Measurements from ENCODE around the gene R3HDML. TPM values are rescaled to one million over a fixed set of nuclear protein-coding genes. Genes with fewer than 3 reads are reported as not detected.

R3HDML gene
- total and polyA plus RNA-seq, 7 donors, result not detected

GRCh38 chr20:44400671-44400969 is 63.8 kb downstream of the R3HDML start:
- H3K36me3 ChIP-seq, result no peaks in the 10 kb centered on the region
- 25 to 69% methylated on average over 5 of the region's 5 CpGs for WGBS, 2 donors
- H3K27me3 ChIP-seq, result peaks cover 0 to 12% (median 0%) of the 10 kb centered on the region in 3 donors
- no peak overlapping the region for H3K27ac ChIP-seq
- TF ChIP-seq POLR2A (IDR thresholded peaks at IDR 0.05) (no peak), POLR2AphosphoS5 (IDR thresholded peaks at IDR 0.05) (no peak), CTCF (IDR thresholded peaks at IDR 0.05) (no peak), EP300 (IDR thresholded peaks at IDR 0.05) (no peak)
- H3K9me3 ChIP-seq, result no peaks in the 10 kb centered on the region
- intact Hi-C loops (cut with DNase I), result no loop called here
- H3K4me3 ChIP-seq, result no peak overlapping the region
- H3K4me1 ChIP-seq, result no peaks in the 10 kb centered on the region
- no peak for DNase-seq

Small RNA genes within 50 kb of the gene (small RNA-seq; reads per million reads assigned to genes)
- gene RF00019, result 0 reads per million in 3 donors

Other genes with a start within 250 kb of the R3HDML start
- 100 to 1,000 TPM in 3 of 4 donors, 10 to 100 TPM in 1; 52.0 to 166 (median 122) TPM for gene JPH2, start 149.9 kb upstream of the R3HDML start, total RNA-seq
- 1 to 10 TPM in 1 of 3 donors, under 1 TPM in 2; 0.23 to 5.3 (median 0.60) TPM for gene JPH2, start 149.9 kb upstream of the R3HDML start, polyA plus RNA-seq
- 10 to 100 TPM; 47.4 to 90.5 (median 61.5) TPM for gene OSER1, start 126.3 kb upstream of the R3HDML start, total RNA-seq
- 10 to 100 TPM; 28.5 to 39.8 (median 37.2) TPM for gene OSER1, start 126.3 kb upstream of the R3HDML start, polyA plus RNA-seq
- gene GDAP1L1, start 89.7 kb upstream of the R3HDML start, total RNA-seq, result 1 to 10 TPM in 2 of 4 donors, under 1 TPM in 1, not detected in 1; 0.36 to 1.4 (median 1.3) TPM
- under 1 TPM in 2 of 3 donors, not detected in 1; 0.20 to 0.60 TPM for gene GDAP1L1, start 89.7 kb upstream of the R3HDML start, polyA plus RNA-seq
- gene FITM2, start 25.8 kb upstream of the R3HDML start, total RNA-seq, result 1 to 10 TPM; 6.1 to 9.1 (median 7.4) TPM
- gene FITM2, start 25.8 kb upstream of the R3HDML start, polyA plus RNA-seq, result 1 to 10 TPM in 2 of 3 donors, under 1 TPM in 1; 0.60 to 6.1 (median 1.4) TPM
- gene HNF4A, start 18.7 kb downstream of the R3HDML start, total RNA-seq, result 1 to 10 TPM in 1 of 4 donors, under 1 TPM in 1, not detected in 2; 0.27 to 1.1 TPM
- gene HNF4A, start 18.7 kb downstream of the R3HDML start, polyA plus RNA-seq, result 100 to 1,000 TPM in 2 of 3 donors, 10 to 100 TPM in 1; 52.9 to 124 (median 112) TPM
- 1 to 10 TPM; 7.2 to 10.0 (median 8.3) TPM for gene TTPAL, start 138.8 kb downstream of the R3HDML start, total RNA-seq
- 1 to 10 TPM; 3.0 to 6.4 (median 3.0) TPM for gene TTPAL, start 138.8 kb downstream of the R3HDML start, polyA plus RNA-seq
- 100 to 1,000 TPM in 1 of 4 donors, 10 to 100 TPM in 3; 75.9 to 112 (median 88.8) TPM for gene SERINC3, start 185.0 kb downstream of the R3HDML start, total RNA-seq
- gene SERINC3, start 185.0 kb downstream of the R3HDML start, polyA plus RNA-seq, result 10 to 100 TPM; 11.1 to 58.2 (median 21.0) TPM
- 100 to 1,000 TPM; 348 to 511 (median 395) TPM for gene PKIG, start 245.5 kb downstream of the R3HDML start, total RNA-seq
- 10 to 100 TPM; 43.9 to 78.4 (median 75.7) TPM for gene PKIG, start 245.5 kb downstream of the R3HDML start, polyA plus RNA-seq